Mucosa of stomach (tissue), 1 donor: ENCODE data around the gene HOXC11.

ENCODE experiments used
- H3K27me3 ChIP-seq: one replicate; pipeline ENCODE4 v1.7.0; 2013; ENCODE audit warnings: mild to moderate bottlenecking, low read length; ENCODE audit not compliant: control insufficient read depth, insufficient read depth
- H3K36me3 ChIP-seq: one replicate; pipeline ENCODE4 v1.7.0; 2013; ENCODE audit warnings: low read length; ENCODE audit not compliant: control insufficient read depth, insufficient read depth
- H3K4me1 ChIP-seq: one replicate; pipeline ENCODE4 v1.7.0; 2013; ENCODE audit warnings: mild to moderate bottlenecking, low read length; ENCODE audit not compliant: control insufficient read depth, insufficient read depth
- H3K4me3 ChIP-seq: one replicate; pipeline ENCODE4 v1.7.0; 2013; ENCODE audit warnings: low read length
- H3K9ac ChIP-seq: one replicate; pipeline ENCODE4 v1.7.0; 2013; ENCODE audit warnings: mild to moderate bottlenecking, low read length, moderate library complexity
- H3K9me3 ChIP-seq: one replicate; pipeline ENCODE4 v1.7.0; 2013; ENCODE audit warnings: mild to moderate bottlenecking, low read length, moderate library complexity; ENCODE audit not compliant: control insufficient read depth
- donor health status: Pancreatic carcinoma.

HOXC11 gene

DNA sequence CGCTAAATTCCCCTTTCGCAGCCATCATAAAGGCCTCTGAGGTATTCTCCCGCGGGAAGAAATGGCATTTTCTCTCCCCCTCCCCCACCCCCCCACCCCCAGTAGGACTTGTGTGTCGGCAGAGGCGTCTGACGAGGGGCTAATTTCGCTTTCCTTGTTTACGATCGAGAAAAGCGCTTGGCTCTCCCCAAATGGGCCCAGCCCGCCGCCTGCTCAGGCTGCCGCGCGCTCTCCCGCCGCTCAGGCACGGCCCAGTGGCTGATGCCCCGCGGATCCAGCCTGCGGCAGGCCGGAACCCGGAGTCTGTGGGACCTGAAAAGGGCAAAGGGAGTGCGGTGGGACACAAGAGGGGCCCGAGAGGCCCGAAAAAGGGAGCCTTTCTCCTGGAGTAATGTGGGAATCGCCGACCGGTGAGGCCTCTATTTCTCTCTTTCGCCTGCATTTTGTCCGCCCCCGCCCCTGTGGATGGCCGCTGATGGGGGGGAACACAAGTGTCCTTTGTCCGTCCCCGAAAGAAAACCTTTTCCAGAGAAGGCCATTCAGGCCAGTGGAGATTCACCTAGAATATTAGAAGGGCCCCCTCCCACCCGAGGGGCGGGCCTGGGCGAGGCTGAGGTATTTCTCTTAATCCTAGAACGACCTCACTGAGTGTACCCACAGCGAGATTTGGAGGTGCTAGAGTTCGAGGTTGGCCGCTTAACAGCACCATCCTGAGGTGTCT is 46.3 kb downstream of the HOXC11 start:
- peaks cover 98% of the 10 kb centered on the region for H3K27me3 ChIP-seq
- H3K4me3 ChIP-seq: no peak overlapping the region
- no peak overlapping the region for H3K9ac ChIP-seq
- no peaks in the 10 kb centered on the region for H3K36me3 ChIP-seq
- H3K9me3 ChIP-seq: no peaks in the 10 kb centered on the region
- H3K4me1 ChIP-seq: peaks cover 31% of the 10 kb centered on the region

GRCh38 chr12:54019924-54020590 is 47.1 kb downstream of the HOXC11 start:
- Histone ChIP-seq H3K4me3 (no peak overlapping the region), H3K27me3 (peaks cover 98% of the 10 kb centered on the region)

DNA sequence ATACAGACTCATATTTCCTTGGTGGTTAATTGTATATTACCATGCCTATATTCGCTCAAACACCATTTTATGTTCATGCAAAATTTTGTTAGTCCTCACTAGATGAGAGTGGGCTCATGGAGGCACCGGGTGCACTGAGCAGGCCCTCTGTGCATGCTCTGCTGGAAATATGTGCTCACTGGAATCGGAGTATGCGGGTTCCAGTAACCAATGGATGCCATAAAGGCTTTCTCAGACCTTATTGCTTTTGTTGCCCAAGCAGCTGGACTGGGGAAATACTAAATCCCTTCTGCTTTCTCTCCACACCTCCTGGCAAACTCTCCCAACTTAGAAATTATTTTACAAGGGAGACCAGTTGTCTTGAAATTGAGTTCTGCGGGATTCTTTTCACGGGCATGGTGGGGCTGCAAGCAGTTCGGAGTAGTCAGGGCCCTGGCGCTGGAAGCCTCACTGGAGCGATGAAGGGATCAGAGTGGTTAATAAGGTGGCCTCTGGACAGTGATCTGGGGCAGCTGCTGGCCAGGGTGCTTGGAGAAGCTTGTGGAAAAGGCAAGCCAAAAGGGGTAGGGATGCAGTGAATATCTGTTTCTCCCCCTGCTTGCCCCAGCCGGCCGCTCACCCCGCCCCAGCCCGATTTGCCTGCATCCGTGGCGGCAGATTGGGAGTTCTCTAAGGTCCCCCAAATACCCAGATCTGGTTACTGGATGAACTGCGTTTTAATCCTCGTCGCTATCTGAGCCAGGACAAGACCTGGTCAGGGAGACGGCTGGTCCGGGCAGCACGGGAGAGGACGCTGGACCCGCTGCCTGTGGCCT is 47.9 kb downstream of the HOXC11 start:
- peaks cover 22% of the 10 kb centered on the region for H3K4me1 ChIP-seq
- H3K4me3 ChIP-seq: no peak overlapping the region
- H3K27me3 ChIP-seq: peaks cover 98% of the 10 kb centered on the region
- no peak overlapping the region for H3K9ac ChIP-seq
- no peaks in the 10 kb centered on the region for H3K36me3 ChIP-seq
- no peaks in the 10 kb centered on the region for H3K9me3 ChIP-seq

More at GRCh38 chr12:54019924-54020590, 47.1 kb downstream of the HOXC11 start:
- no peaks in the 10 kb centered on the region for H3K36me3 ChIP-seq
- no peak overlapping the region for H3K9ac ChIP-seq
- peaks cover 28% of the 10 kb centered on the region for H3K4me1 ChIP-seq
- no peaks in the 10 kb centered on the region for H3K9me3 ChIP-seq

DNA sequence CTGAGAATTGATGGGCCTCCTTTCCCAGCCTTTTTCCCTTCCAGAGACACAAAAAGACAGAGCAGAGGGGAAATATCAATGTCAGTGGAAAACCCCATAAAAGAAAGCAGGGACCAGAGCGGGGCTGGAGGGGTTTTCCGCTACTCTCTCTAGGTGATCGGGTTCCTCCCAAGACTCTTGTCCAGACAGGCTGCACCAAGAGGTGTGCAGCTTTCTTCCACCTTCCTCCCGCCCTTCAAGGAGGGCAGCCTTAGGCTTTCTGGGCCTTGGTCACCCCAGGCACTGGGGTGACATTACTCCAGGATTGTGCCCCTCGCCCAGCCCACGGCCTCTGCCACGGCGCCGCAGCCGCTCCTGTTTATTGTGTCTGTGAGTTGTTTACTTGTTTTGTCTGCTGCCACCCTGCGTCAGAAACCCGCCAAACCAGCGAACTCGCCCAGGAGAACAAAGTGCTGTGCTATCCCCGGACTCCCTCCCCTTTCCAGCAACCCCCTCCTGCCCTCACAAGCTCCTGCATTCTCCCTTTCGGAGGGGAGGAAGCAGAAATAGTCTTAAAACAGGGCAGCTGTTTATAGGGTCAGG is 48.6 kb downstream of the HOXC11 start:
- Histone ChIP-seq H3K27me3 (peaks cover 99% of the 10 kb centered on the region), H3K36me3 (no peaks in the 10 kb centered on the region), H3K4me1 (peaks cover 22% of the 10 kb centered on the region), H3K4me3 (no peak overlapping the region), H3K9ac (no peak overlapping the region), H3K9me3 (no peaks in the 10 kb centered on the region)

DNA sequence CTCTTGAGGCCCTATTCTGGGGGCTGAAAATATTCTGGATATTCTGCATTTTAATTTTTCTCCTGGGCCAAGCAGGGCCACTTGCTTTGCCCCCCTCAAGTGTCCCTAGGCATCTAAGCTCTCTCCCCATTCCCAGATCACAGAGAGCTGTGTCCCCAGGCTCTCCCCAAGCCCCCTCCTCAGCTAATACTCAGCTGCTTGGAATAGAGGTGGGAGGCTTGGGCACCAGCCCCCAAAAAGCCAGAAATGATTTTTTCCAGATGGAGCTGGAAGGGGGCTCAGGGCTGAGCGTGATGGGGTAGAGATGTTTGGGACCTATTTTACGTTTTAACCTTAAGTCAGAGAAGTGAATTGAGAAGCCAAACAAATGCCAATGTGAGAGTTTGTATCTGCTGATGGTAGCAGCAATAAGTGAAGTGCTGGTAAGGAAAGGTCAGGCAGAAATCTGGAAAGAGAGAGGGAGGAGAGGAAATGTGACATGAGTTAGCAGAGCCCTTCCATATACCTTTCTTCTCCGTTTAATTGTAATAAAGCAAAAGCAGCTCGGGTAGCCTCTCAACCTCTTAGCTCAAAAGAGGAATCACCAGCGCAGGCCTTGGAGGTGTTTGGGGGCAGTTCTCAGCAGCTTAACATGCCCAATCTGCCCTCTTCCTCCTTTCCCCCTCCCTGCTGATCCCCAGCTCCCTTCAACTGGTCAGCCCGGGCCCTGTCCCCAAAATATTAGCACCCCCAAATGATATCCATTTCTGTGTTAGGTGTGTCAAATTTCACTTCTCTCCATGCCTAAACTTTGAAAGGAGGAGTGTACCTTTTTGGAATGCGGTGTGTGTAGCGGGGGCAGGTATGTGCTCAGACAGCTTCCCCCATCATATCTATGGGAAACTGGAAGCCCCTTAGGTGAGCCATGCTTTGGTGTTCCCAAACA is 50.3 kb downstream of the HOXC11 start:
- Histone ChIP-seq H3K36me3 (no peaks in the 10 kb centered on the region), H3K9me3 (no peaks in the 10 kb centered on the region), H3K4me3 (no peak overlapping the region), H3K27me3 (peaks cover 98% of the 10 kb centered on the region), H3K9ac (no peak overlapping the region), H3K4me1 (peaks cover 13% of the 10 kb centered on the region)

- Histone ChIP-seq H3K36me3 (no peaks in the 10 kb centered on the region), H3K4me3 (no peak overlapping the region), H3K27me3 (peaks cover 99% of the 10 kb centered on the region), H3K9me3 (no peaks in the 10 kb centered on the region), H3K4me1 (peaks cover 7% of the 10 kb centered on the region), H3K9ac (no peak overlapping the region)
Measured at GRCh38 chr12:54024127-54024526, 51.2 kb downstream of the HOXC11 start.

- Histone ChIP-seq H3K27me3 (peaks cover 97% of the 10 kb centered on the region), H3K4me3 (no peak overlapping the region), H3K4me1 (peaks cover under 1% of the 10 kb centered on the region), H3K9ac (no peak overlapping the region), H3K36me3 (no peaks in the 10 kb centered on the region), H3K9me3 (no peaks in the 10 kb centered on the region)
Measured at GRCh38 chr12:54024581-54025305, 51.8 kb downstream of the HOXC11 start.

DNA sequence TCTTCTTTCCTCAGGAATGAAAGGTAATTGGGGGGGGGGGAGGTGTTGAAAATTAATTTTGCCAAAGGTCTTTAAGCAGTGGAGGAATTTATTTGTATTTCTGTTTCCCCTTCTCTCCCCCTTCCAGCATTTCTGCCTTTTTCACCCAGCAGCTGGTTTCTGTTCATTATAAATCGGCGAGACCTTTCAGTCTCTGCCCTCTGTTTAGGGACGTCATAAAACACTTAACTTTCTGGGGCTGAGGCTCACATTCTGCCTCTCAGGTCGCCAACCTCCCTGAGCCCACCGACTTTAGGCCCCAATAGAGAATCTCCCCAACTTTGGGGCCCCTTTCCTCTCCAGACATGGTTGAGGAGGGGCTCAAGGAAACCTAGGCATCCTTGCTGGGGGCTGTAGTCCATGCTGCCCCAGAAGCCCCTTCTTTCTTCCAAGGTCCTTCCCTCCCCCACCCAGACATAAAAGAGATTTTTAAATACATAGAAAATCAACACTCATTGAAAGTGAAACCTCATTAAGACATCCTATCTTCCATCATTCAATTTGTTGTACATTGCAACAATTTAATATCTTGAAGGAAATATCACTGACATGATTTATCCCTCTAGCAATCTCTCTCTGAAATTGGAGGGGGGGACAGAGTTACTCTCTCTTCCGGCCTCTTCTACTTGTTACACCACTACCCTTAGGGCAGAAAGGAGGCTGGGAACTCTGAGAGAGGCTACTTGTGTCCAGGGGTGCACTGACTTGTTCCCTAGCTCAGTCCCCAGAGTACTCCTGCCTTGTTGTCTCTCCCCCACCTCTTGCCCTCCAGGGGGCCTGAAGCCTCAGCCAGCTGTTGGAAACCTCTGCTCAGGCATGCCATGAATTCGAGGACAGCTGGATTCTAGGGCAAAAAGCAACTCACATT is 52.8 kb downstream of the HOXC11 start:
- H3K9me3 ChIP-seq: no peaks in the 10 kb centered on the region
- H3K4me3 ChIP-seq: no peak overlapping the region
- peaks cover 97% of the 10 kb centered on the region for H3K27me3 ChIP-seq
- H3K4me1 ChIP-seq: no peaks in the 10 kb centered on the region
- H3K36me3 ChIP-seq: no peaks in the 10 kb centered on the region
- no peak overlapping the region for H3K9ac ChIP-seq

- no peaks in the 10 kb centered on the region for H3K9me3 ChIP-seq
- H3K36me3 ChIP-seq: no peaks in the 10 kb centered on the region
- no peaks in the 10 kb centered on the region for H3K4me1 ChIP-seq
- H3K27me3 ChIP-seq: peaks cover 97% of the 10 kb centered on the region
- H3K4me3 ChIP-seq: no peak overlapping the region
- H3K9ac ChIP-seq: no peak overlapping the region
Measured at GRCh38 chr12:54026640-54027441, 53.9 kb downstream of the HOXC11 start.
